H1 (cell line): ENCODE measurements around the gene RAB31. TPM values are rescaled to one million over a fixed set of nuclear protein-coding genes. Genes with fewer than 3 reads are reported as not detected.
A peak's percentile ranks its signal among the peaks of the same experiment; 100 is the strongest.

Experiments
- CTCF ChIA-PET: fragments of 300-600 bp; sonication (Branson Sonifier 250); formaldehyde crosslinking; loops from one replicate; lab custom pipeline; 2021; ENCODE audit not compliant: partially characterized antibody; lab: Charles Lee
- POLR2A ChIA-PET: fragments of 300-600 bp; sonication (Branson Sonifier 250); formaldehyde crosslinking; loops from one replicate; lab custom pipeline; 2021; ENCODE audit warnings: inconsistent platforms; ENCODE audit not compliant: partially characterized antibody; lab: Charles Lee
- DNase-seq, 2 experiments: peaks; one replicate each; pipeline versions ENCODE4 v3.0.0 to v3.0.0-alpha.2; 2010 to 2022; ENCODE audit warnings: low spot score in 2 of 2, low read depth in 1 of 2, mixed read lengths in 1 of 2
- FAIRE-seq: peaks from 2 replicates; lab custom pipeline; 2011; peaks lifted over from hg19 to GRCh38; lab: Jason Lieb, UNC
- H2AFZ ChIP-seq: 2 replicates; pipeline ENCODE4 v1.8.1; 2012; ENCODE audit warnings: low read length, inconsistent platforms
- H2AK5ac ChIP-seq: 2 replicates; pipeline ENCODE4 v1.6.1; 2013; ENCODE audit warnings: low read depth, low read length
- H2BK120ac ChIP-seq: replicated peaks from 2 replicates; pipeline ENCODE3; 2013; ENCODE audit warnings: low read depth, low read length, inconsistent platforms
- H2BK12ac ChIP-seq: 2 replicates; pipeline ENCODE4 v1.6.1; 2013; ENCODE audit warnings: low read depth, low read length
- H2BK15ac ChIP-seq: 2 replicates; pipeline ENCODE4 v1.6.1; 2013; ENCODE audit warnings: low read length
- H2BK20ac ChIP-seq: 2 replicates; pipeline ENCODE4 v1.6.1; 2013; ENCODE audit warnings: low read length
- H2BK5ac ChIP-seq: 2 replicates; pipeline ENCODE4 v1.6.1; 2013; ENCODE audit warnings: low read depth, low read length
- H3K14ac ChIP-seq: 2 replicates; pipeline ENCODE4 v1.6.1; 2013; ENCODE audit warnings: inconsistent platforms; ENCODE audit not compliant: insufficient read length
- H3K18ac ChIP-seq: 2 replicates; pipeline ENCODE4 v1.6.1; 2013; ENCODE audit warnings: low read length; ENCODE audit errors: extremely low read depth
- H3K23ac ChIP-seq: 2 replicates; pipeline ENCODE4 v1.6.1; 2013; ENCODE audit warnings: inconsistent platforms; ENCODE audit not compliant: insufficient read length
- H3K23me2 ChIP-seq: 2 replicates; pipeline ENCODE4 v1.6.1; 2013; ENCODE audit warnings: low read depth, low read length
- H3K27ac ChIP-seq: 2 replicates; pipeline ENCODE4 v1.6.1; 2011; ENCODE audit warnings: low read depth, low read length, inconsistent platforms
- H3K27me3 ChIP-seq, 4 experiments: replicated peaks in 1 of 4; 1 replicate in 1 of 4; 2 replicates in 3 of 4; pipeline versions ENCODE4 v1.6.1 to v1.8.1; 2011 to 2013; ENCODE audit warnings: low read length in 3 of 4, mild to moderate bottlenecking in 3 of 4, inconsistent platforms in 2 of 4, mixed read lengths in 2 of 4, moderate library complexity in 1 of 4; ENCODE audit not compliant: control insufficient read depth in 3 of 4, insufficient read depth in 3 of 4; ENCODE audit errors: extremely low read depth in 1 of 4
- H3K36me3 ChIP-seq, 4 experiments: 2 replicates each; pipeline versions ENCODE4 v1.6.1 to v1.8.1; 2011 to 2013; ENCODE audit warnings: mild to moderate bottlenecking in 4 of 4, low read length in 3 of 4, moderate library complexity in 2 of 4, control low read depth in 1 of 4, inconsistent platforms in 1 of 4; ENCODE audit not compliant: insufficient read depth in 4 of 4, control insufficient read depth in 2 of 4
- H3K4ac ChIP-seq: replicated peaks from 2 replicates; pipeline ENCODE3; 2013; ENCODE audit warnings: low read length, low read depth, mixed read lengths, inconsistent platforms; ENCODE audit not compliant: insufficient read length
- H3K4me1 ChIP-seq, 4 experiments: replicated peaks in 1 of 4; 1 replicate in 1 of 4; 2 replicates in 3 of 4; pipeline versions ENCODE4 v1.6.1 to v1.8.1; 2011 to 2013; ENCODE audit warnings: low read length in 3 of 4, inconsistent platforms in 2 of 4, mixed read lengths in 1 of 4; ENCODE audit not compliant: insufficient read depth in 4 of 4, control insufficient read depth in 3 of 4
- H3K4me2 ChIP-seq, 2 experiments: 2 replicates each; pipeline versions ENCODE4 v1.6.1 to v1.8.1; 2011 to 2013; ENCODE audit warnings: low read depth in 2 of 2, low read length in 2 of 2, control low read depth in 1 of 2, inconsistent platforms in 1 of 2, mild to moderate bottlenecking in 1 of 2; ENCODE audit not compliant: insufficient read depth in 1 of 2
- H3K4me3 ChIP-seq, 4 experiments: fragments of 200-600, 300-600 bp in 1 of 4; sonication (generic), shearing (Covaris generic), sonication (Bioruptor Twin) in 1 of 4; 2 replicates each; pipeline versions ENCODE4 v1.5.1 to v1.8.1; 2011 to 2016; ENCODE audit warnings: low read length in 4 of 4, low read depth in 3 of 4, control low read depth in 2 of 4, inconsistent platforms in 2 of 4, mild to moderate bottlenecking in 2 of 4, mixed read lengths in 1 of 4, moderate library complexity in 1 of 4; ENCODE audit not compliant: insufficient read depth in 2 of 4; ENCODE audit errors: extremely low read depth in 1 of 4
- H3K56ac ChIP-seq: replicated peaks from 2 replicates; pipeline ENCODE3; 2013; ENCODE audit warnings: low read depth, mild to moderate bottlenecking, mixed read lengths, low read length, inconsistent platforms; ENCODE audit not compliant: insufficient read length
- H3K79me1 ChIP-seq: 2 replicates; pipeline ENCODE4 v1.6.1; 2013; ENCODE audit warnings: low read depth, low read length, control low read depth
- H3K79me2 ChIP-seq, 2 experiments: 2 replicates each; pipeline versions ENCODE4 v1.6.1 to v1.8.1; 2012 to 2013; ENCODE audit warnings: low read length in 2 of 2, mild to moderate bottlenecking in 2 of 2, inconsistent platforms in 1 of 2; ENCODE audit not compliant: insufficient read depth in 2 of 2, control insufficient read depth in 1 of 2
- H3K9ac ChIP-seq, 4 experiments: replicated peaks in 1 of 4; 1 replicate in 1 of 4; 2 replicates in 3 of 4; pipeline versions ENCODE4 v1.6.1 to v1.8.1; 2011 to 2013; ENCODE audit warnings: low read depth in 3 of 4, low read length in 3 of 4, control low read depth in 2 of 4, mild to moderate bottlenecking in 2 of 4, moderate library complexity in 2 of 4, inconsistent platforms in 1 of 4; ENCODE audit errors: extremely low read depth in 1 of 4
- H3K9me3 ChIP-seq, 2 experiments: 2 replicates each; pipeline versions ENCODE4 v1.6.1 to v1.8.1; 2012 to 2013; ENCODE audit warnings: mild to moderate bottlenecking in 2 of 2, moderate library complexity in 2 of 2, control low read depth in 1 of 2, inconsistent platforms in 1 of 2, low read depth in 1 of 2, low read length in 1 of 2, mixed read lengths in 1 of 2; ENCODE audit not compliant: insufficient read depth in 2 of 2
- H4K20me1 ChIP-seq, 2 experiments: replicated peaks in 1 of 2; 2 replicates each; pipeline versions ENCODE3 to v1.8.1; 2011 to 2013; ENCODE audit warnings: inconsistent platforms in 2 of 2, low read length in 2 of 2, mild to moderate bottlenecking in 1 of 2; ENCODE audit not compliant: insufficient read depth in 2 of 2, control insufficient read depth in 1 of 2
- H4K5ac ChIP-seq: 2 replicates; pipeline ENCODE4 v1.6.1; 2013; ENCODE audit warnings: low read length, low read depth, mixed read lengths, inconsistent platforms; ENCODE audit not compliant: insufficient read length
- H4K8ac ChIP-seq: 2 replicates; pipeline ENCODE4 v1.8.0; 2013; ENCODE audit warnings: mild to moderate bottlenecking, moderate library complexity, low read length, inconsistent platforms; ENCODE audit not compliant: insufficient read depth; ENCODE audit errors: extremely low read depth
- H4K91ac ChIP-seq: replicated peaks from 2 replicates; pipeline ENCODE3; 2013; ENCODE audit warnings: low read length, mixed read lengths, inconsistent platforms; ENCODE audit not compliant: insufficient read length
- CHD1 ChIP-seq: IDR thresholded peaks from 2 replicates; pipeline ENCODE4 v1.6.1; 2012; ENCODE audit warnings: low read depth, low read length, improper control_type of control experiment
- GABPA ChIP-seq: IDR thresholded peaks from 2 replicates; pipeline ENCODE4 v1.6.1; 2011; ENCODE audit warnings: mild to moderate bottlenecking, low read length, moderate library complexity, borderline replicate concordance; ENCODE audit not compliant: insufficient read depth
- JUND ChIP-seq: IDR thresholded peaks from 2 replicates; pipeline ENCODE4 v1.6.1; 2011; ENCODE audit warnings: mild to moderate bottlenecking, improper control_type of control experiment, low read length
- MAFK ChIP-seq: IDR thresholded peaks from 2 replicates; pipeline ENCODE4 v1.6.1; 2012; ENCODE audit warnings: low read depth, mild to moderate bottlenecking, improper control_type of control experiment, low read length
- RAD21 ChIP-seq, 2 experiments: IDR thresholded peaks in 1 of 2; conservative IDR thresholded peaks in 1 of 2; 2 replicates each; pipeline ENCODE4 v1.6.1; 2011; ENCODE audit warnings: low read depth in 2 of 2, low read length in 2 of 2, improper control_type of control experiment in 1 of 2, inconsistent platforms in 1 of 2, mild to moderate bottlenecking in 1 of 2, moderate library complexity in 1 of 2
- RFX5 ChIP-seq: IDR thresholded peaks from 2 replicates; pipeline ENCODE4 v1.6.1; 2011; ENCODE audit warnings: low read depth, low read length, improper control_type of control experiment, borderline replicate concordance
- SP1 ChIP-seq: IDR thresholded peaks from 2 replicates; pipeline ENCODE4 v1.6.1; 2011; ENCODE audit warnings: low read depth, low read length
- WGBS, 2 experiments: shearing (Covaris generic) in 1 of 2; methylation state at CpG; one replicate each; pipeline versions ENCODE4 v1.1.6 to v1.1.7; 2013 to 2015; ENCODE audit warnings: low lambda C conversion rate in 2 of 2, mixed read lengths in 2 of 2, inconsistent platforms in 1 of 2, low coverage in 1 of 2, missing lambda C conversion rate in 1 of 2; ENCODE audit not compliant: insufficient replicate concordance in 2 of 2, insufficient coverage in 1 of 2, insufficient read length in 1 of 2; ENCODE audit errors: extremely low coverage in 1 of 2, missing lambda C conversion rate in 1 of 2; 5-methylcytosine and 5-hydroxymethylcytosine counted together
- polyA plus RNA-seq, 7 experiments: library from polyadenylated mRNA; depleted of rRNA in 3 of 7; stranded (reverse) in 5 of 7; unstranded in 2 of 7; fragments of >200 nt in 5 of 7; fragments of 200-250 nt in 2 of 7; gene quantifications; 1 replicate in 5 of 7; 2 replicates in 1 of 7; 4 replicates in 1 of 7; pipeline versions ENCODE4 v1.2.1 to v1.2.3, GENCODE V29; 2011 to 2013; ENCODE audit warnings: missing spikeins in 2 of 7, mixed read lengths in 2 of 7
- total RNA-seq: library from RNA; stranded (reverse); fragmentation: NEBNext Ultra II Directional; extraction: Animal tissue kit (Norgen Biotek cat#: 25700); gene quantifications from 2 replicates; pipeline ENCODE4 v1.2.1, GENCODE V29; 2021
- TF ChIP-seq, protein P1 (sequence below), 3 experiments: IDR thresholded peaks; 1 replicate in 2 of 3; 2 replicates in 1 of 3; pipeline versions ENCODE4 v1.5.1 to v1.6.1; 2011; ENCODE audit warnings: low read length in 3 of 3, mild to moderate bottlenecking in 3 of 3, inconsistent platforms in 2 of 3, low read depth in 1 of 3, moderate library complexity in 1 of 3; ENCODE audit not compliant: insufficient read depth in 1 of 3; ENCODE audit errors: control extremely low read depth in 1 of 3

RAB31 gene
- total and polyA plus RNA-seq, 2 of the 8 experiments (the other 6 are each of a cell fraction or from before 2014, with no cell fraction given), result 15.2 to 40.9 TPM

DNA sequence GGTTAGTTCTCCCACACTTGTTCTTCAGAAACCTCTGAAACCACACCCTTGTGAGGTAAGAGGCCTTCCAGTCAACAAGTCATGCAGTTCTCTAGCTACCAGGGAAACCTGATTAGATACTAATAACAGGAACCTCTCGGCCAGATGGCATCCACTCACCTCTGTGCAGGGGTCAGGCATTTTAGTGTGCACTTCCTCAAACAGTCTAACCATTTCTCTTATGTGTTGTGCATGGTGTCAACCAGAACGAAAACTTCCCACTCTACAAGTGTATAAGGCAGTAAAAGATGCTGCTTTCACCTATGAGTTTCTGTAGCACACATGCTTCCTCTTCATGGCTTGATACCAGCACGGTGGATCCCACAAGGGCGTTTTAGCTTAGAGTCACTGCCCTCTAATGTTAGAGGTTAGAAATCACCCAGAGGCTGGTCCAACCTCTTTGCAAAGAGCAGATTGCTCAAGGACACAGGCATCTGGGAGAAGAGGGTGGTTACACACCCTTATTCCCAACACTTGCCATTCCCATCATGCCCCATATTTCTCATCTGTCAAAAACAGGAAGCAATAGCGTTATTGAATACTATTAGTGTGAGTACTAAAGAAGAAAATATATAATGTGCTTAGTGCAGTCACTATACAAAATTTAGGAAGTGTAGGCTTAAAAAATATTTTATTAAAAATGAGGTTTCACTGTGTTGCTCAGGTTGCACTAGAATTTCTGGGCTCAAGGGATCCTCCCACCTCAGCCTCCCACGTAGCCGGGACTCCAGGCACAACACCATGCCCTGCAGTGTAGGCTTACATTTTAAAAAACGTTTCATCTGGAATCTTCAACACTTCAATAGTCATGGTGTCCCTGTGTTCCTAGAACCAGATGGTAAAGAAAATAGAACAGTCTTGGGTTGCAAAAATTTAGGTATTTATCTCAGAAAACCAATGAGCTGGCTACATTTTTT lies 34.5 kb upstream of the RAB31 start:
- Histone ChIP-seq H2AK5ac (no peak overlapping the region), H4K91ac (no peak overlapping the region), H2BK15ac (no peak overlapping the region), H2AFZ (peak overlapping the region; percentile 91), H3K27me3 (no peaks in the 10 kb centered on the region), H3K9me3 (no peaks in the 10 kb centered on the region), H2BK120ac (peak overlapping the region; percentile 77), H3K14ac (no peak overlapping the region), H3K23ac (no peak overlapping the region), H3K56ac (no peak overlapping the region), H3K79me1 (no peaks in the 10 kb centered on the region), H3K4me1 (peaks cover 0 to 3% (median 0%) of the 10 kb centered on the region in 4 experiments; a peak in 1 of 7 replicates), H3K36me3 (no peaks in the 10 kb centered on the region), H3K4me3 (no peak overlapping the region), H3K9ac (no peak overlapping the region), H3K27ac (no peak overlapping the region), H4K5ac (no peak overlapping the region), H2BK20ac (no peak overlapping the region), H2BK12ac (no peak overlapping the region), H4K20me1 (no peaks in the 10 kb centered on the region), H3K4me2 (no peak overlapping the region), H2BK5ac (no peak overlapping the region), H4K8ac (no peak overlapping the region), H3K4ac (no peak overlapping the region), H3K79me2 (no peaks in the 10 kb centered on the region), H3K18ac (no peak overlapping the region), H3K23me2 (no peaks in the 10 kb centered on the region)
- no peak for FAIRE-seq
- ChIA-PET POLR2A (interaction anchor here (0.5 kb wide), 1 partner anchor 1316 kb away, joined by 4 read pairs; no protein-coding TSS in a partner anchor), CTCF (interaction anchor here (0.6 to 2.2 kb wide), 13 partner anchors 10 to 730 kb away, joined by 3 to 6 read pairs (median 4); no protein-coding TSS in a partner anchor)
- WGBS, 2 experiments, result 73% methylated on average over 8 of the region's 8 CpGs; no CpG with 5 or more reads in 1 of the 2 experiments
- DNase-seq, result no peak
- no peak for TF ChIP-seq JUND
- TF ChIP-seq, protein P1, sequence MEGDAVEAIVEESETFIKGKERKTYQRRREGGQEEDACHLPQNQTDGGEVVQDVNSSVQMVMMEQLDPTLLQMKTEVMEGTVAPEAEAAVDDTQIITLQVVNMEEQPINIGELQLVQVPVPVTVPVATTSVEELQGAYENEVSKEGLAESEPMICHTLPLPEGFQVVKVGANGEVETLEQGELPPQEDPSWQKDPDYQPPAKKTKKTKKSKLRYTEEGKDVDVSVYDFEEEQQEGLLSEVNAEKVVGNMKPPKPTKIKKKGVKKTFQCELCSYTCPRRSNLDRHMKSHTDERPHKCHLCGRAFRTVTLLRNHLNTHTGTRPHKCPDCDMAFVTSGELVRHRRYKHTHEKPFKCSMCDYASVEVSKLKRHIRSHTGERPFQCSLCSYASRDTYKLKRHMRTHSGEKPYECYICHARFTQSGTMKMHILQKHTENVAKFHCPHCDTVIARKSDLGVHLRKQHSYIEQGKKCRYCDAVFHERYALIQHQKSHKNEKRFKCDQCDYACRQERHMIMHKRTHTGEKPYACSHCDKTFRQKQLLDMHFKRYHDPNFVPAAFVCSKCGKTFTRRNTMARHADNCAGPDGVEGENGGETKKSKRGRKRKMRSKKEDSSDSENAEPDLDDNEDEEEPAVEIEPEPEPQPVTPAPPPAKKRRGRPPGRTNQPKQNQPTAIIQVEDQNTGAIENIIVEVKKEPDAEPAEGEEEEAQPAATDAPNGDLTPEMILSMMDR (IDR thresholded peaks at IDR 0.05; ENCODE audit: control extremely low read depth in 1 of 3, insufficient read depth in 1 of 3, low read depth in 1 of 3, low read length in 3 of 3), result peak in 2 of 3 experiments; percentile 46 to 55; a peak in 2 of 4 replicates
- no peak for TF ChIP-seq RFX5
- TF ChIP-seq RAD21 (IDR thresholded peaks at IDR 0.05 in 1 of 2, conservative IDR thresholded peaks at IDR 0.05 in 1 of 2; ENCODE audit: low read depth in 2 of 2, low read length in 2 of 2), result peak; percentile 63 to 75
- TF ChIP-seq GABPA, result no peak
- no peak for TF ChIP-seq MAFK
- no peak for TF ChIP-seq SP1
- TF ChIP-seq CHD1, result no peak
